IMR-90 (cell line): ENCODE results near the gene ZNF407. TPM values are rescaled to one million over a fixed set of nuclear protein-coding genes. Genes with fewer than 3 reads are reported as not detected.

ENCODE experiments used
- ATAC-seq: fragments of 200-7000 bp; cut with Tn5 transposase; 2 replicates; pipeline ENCODE4 v1.9.1; 2020; ENCODE audit warnings: low read depth, mild to moderate bottlenecking, moderate library complexity
- BruUV-seq: library from RNA; stranded (reverse); fragments of 400-500 nt; replicated peaks from 2 replicates; lab custom pipeline; 2021; lab: Mats Ljungman, UMichigan
- CTCF ChIA-PET: fragments of 300-600 bp; formaldehyde crosslinking; extraction: SDS; loops from one replicate; lab custom pipeline; 2021; ENCODE audit warnings: antibody characterized with exemption; lab: Yijun Ruan, JAX
- POLR2A ChIA-PET: fragments of 300-600 bp; sonication (Branson Sonifier 250); formaldehyde crosslinking; loops from one replicate; lab custom pipeline; 2022; ENCODE audit warnings: antibody characterized with exemption; ENCODE audit not compliant: unreplicated experiment; lab: Charles Lee
- DNase-seq: peaks from one replicate; pipeline ENCODE4 v3.0.0; 2013
- H2AFZ ChIP-seq: replicated peaks from 2 replicates; pipeline ENCODE3; 2013; ENCODE audit warnings: low read length, mild to moderate bottlenecking; ENCODE audit not compliant: poor library complexity
- H2AK5ac ChIP-seq: 2 replicates; pipeline ENCODE4 v1.6.1; 2013; ENCODE audit warnings: low read depth, low read length, inconsistent platforms
- H2AK9ac ChIP-seq: replicated peaks from 2 replicates; pipeline ENCODE3; 2013; ENCODE audit warnings: mild to moderate bottlenecking, low read depth, low read length, moderate library complexity; ENCODE audit not compliant: poor library complexity
- H2BK120ac ChIP-seq: 2 replicates; pipeline ENCODE4 v1.6.1; 2013; ENCODE audit warnings: low read depth, low read length, inconsistent platforms
- H2BK15ac ChIP-seq: 3 replicates; pipeline ENCODE4 v1.6.1; 2013; ENCODE audit warnings: low read depth, low read length, inconsistent platforms
- H2BK20ac ChIP-seq: 2 replicates; pipeline ENCODE4 v1.6.1; 2013; ENCODE audit warnings: low read depth, mild to moderate bottlenecking, inconsistent platforms, low read length, moderate library complexity
- H2BK5ac ChIP-seq: 2 replicates; pipeline ENCODE4 v1.6.1; 2013; ENCODE audit warnings: mild to moderate bottlenecking, low read depth, low read length, inconsistent platforms; ENCODE audit not compliant: poor library complexity, severe bottlenecking
- H3K14ac ChIP-seq: replicated peaks from 2 replicates; pipeline ENCODE4 v1.6.1; 2013; ENCODE audit warnings: low read depth, low read length, inconsistent platforms
- H3K18ac ChIP-seq: 2 replicates; pipeline ENCODE4 v1.6.1; 2013; ENCODE audit warnings: low read depth, low read length, control low read depth
- H3K23ac ChIP-seq: 2 replicates; pipeline ENCODE4 v1.6.1; 2013; ENCODE audit warnings: low read depth, low read length, inconsistent platforms
- H3K27ac ChIP-seq: 2 replicates; pipeline ENCODE4 v1.5.1; 2013; ENCODE audit warnings: mild to moderate bottlenecking, control low read depth, low read length; ENCODE audit not compliant: insufficient read depth
- H3K27me3 ChIP-seq: 2 replicates; pipeline ENCODE4 v1.6.1; 2013; ENCODE audit warnings: low read length; ENCODE audit not compliant: control insufficient read depth, insufficient read depth
- H3K36me3 ChIP-seq: 2 replicates; pipeline ENCODE4 v1.6.1; 2013; ENCODE audit warnings: low read length, mixed read lengths; ENCODE audit not compliant: control insufficient read depth, insufficient read depth
- H3K4ac ChIP-seq: 2 replicates; pipeline ENCODE4 v1.6.1; 2013; ENCODE audit warnings: low read depth, low read length, inconsistent platforms
- H3K4me1 ChIP-seq: 2 replicates; pipeline ENCODE4 v1.6.1; 2013; ENCODE audit warnings: low read length, mixed read lengths; ENCODE audit not compliant: control insufficient read depth, insufficient read depth
- H3K4me2 ChIP-seq: 2 replicates; pipeline ENCODE4 v1.6.1; 2013; ENCODE audit warnings: low read depth, mild to moderate bottlenecking, control low read depth, low read length, moderate library complexity
- H3K4me3 ChIP-seq: 2 replicates; pipeline ENCODE4 v1.5.1; 2013; ENCODE audit warnings: low read depth, mild to moderate bottlenecking, control low read depth, low read length, moderate library complexity; ENCODE audit not compliant: insufficient read depth
- H3K56ac ChIP-seq: 2 replicates; pipeline ENCODE4 v1.6.1; 2013; ENCODE audit warnings: low read length, inconsistent platforms; ENCODE audit not compliant: insufficient read depth; ENCODE audit errors: extremely low read depth
- H3K79me1 ChIP-seq, 2 experiments: 2 replicates each; pipeline ENCODE4 v1.6.1; 2013; ENCODE audit warnings: low read length in 2 of 2, inconsistent platforms in 1 of 2, low read depth in 1 of 2
- H3K9ac ChIP-seq: 2 replicates; pipeline ENCODE4 v1.6.1; 2013; ENCODE audit warnings: low read depth, low read length, control low read depth
- H3K9me1 ChIP-seq: 2 replicates; pipeline ENCODE4 v1.6.1; 2013; ENCODE audit warnings: low read length, inconsistent platforms; ENCODE audit not compliant: insufficient read depth
- H3K9me3 ChIP-seq: 2 replicates; pipeline ENCODE4 v1.6.1; 2013; ENCODE audit warnings: low read length; ENCODE audit not compliant: control insufficient read depth, insufficient read depth
- H4K20me1 ChIP-seq: 2 replicates; pipeline ENCODE4 v1.6.1; 2013; ENCODE audit warnings: low read length, inconsistent platforms; ENCODE audit not compliant: insufficient read depth
- H4K5ac ChIP-seq: 2 replicates; pipeline ENCODE4 v1.6.1; 2013; ENCODE audit warnings: mild to moderate bottlenecking, low read depth, low read length, control low read depth
- H4K8ac ChIP-seq, 2 experiments: 2 replicates each; pipeline ENCODE4 v1.6.1; 2013; ENCODE audit warnings: low read depth in 2 of 2, low read length in 2 of 2, control low read depth in 1 of 2, inconsistent platforms in 1 of 2
- H4K91ac ChIP-seq: 2 replicates; pipeline ENCODE4 v1.6.1; 2013; ENCODE audit warnings: low read depth, low read length, inconsistent platforms; ENCODE audit not compliant: insufficient read depth
- CHD1 ChIP-seq: IDR thresholded peaks from 2 replicates; pipeline ENCODE4 v1.6.1; 2012; ENCODE audit warnings: low read depth, low read length, improper control_type of control experiment
- MAFK ChIP-seq: IDR thresholded peaks from 2 replicates; pipeline ENCODE4 v1.6.1; 2012; ENCODE audit warnings: low read depth, low read length, improper control_type of control experiment
- MAZ ChIP-seq: IDR thresholded peaks from 2 replicates; pipeline ENCODE4 v1.6.1; 2012; ENCODE audit warnings: low read depth, mild to moderate bottlenecking, low read length, improper control_type of control experiment, moderate library complexity, borderline replicate concordance
- MXI1 ChIP-seq: IDR thresholded peaks from 2 replicates; pipeline ENCODE4 v1.6.1; 2012; ENCODE audit warnings: low read depth, mild to moderate bottlenecking, low read length, moderate library complexity, borderline replicate concordance
- RCOR1 ChIP-seq: IDR thresholded peaks from 2 replicates; pipeline ENCODE4 v1.6.1; 2012; ENCODE audit warnings: mild to moderate bottlenecking, low read length, improper control_type of control experiment; ENCODE audit not compliant: insufficient replicate concordance
- RFX5 ChIP-seq: IDR thresholded peaks from 2 replicates; pipeline ENCODE4 v1.8.0; 2012; ENCODE audit warnings: low read depth, mild to moderate bottlenecking, low read length, moderate library complexity
- SMC3 ChIP-seq: fragments of 150-350 bp; IDR thresholded peaks from 2 replicates; pipeline ENCODE4 v1.6.1; 2016; ENCODE audit warnings: low read depth, mild to moderate bottlenecking, antibody characterized with exemption, low read length, moderate library complexity
- WGBS, 2 experiments: methylation state at CpG; one replicate each; pipeline versions ENCODE4 v1.1.5 to v1.1.7; 2013; ENCODE audit warnings: missing lambda C conversion rate in 2 of 2; ENCODE audit not compliant: insufficient read length in 1 of 2; ENCODE audit errors: extremely low coverage in 2 of 2; 5-methylcytosine and 5-hydroxymethylcytosine counted together
- dilution Hi-C: fragments of 300-500 bp; cut with HindIII; formaldehyde crosslinking; loops from one replicate; pipeline ENCODE4 v1.14.3; 2018; ENCODE audit warnings: low sequenced_read_pairs; ENCODE audit not compliant: unreplicated experiment
- in situ Hi-C: fragments of 300-500 bp; cut with MboI; formaldehyde crosslinking; loops from 3 replicates; pipeline ENCODE4 v1.14.3; 2019; ENCODE audit warnings: low sequenced_read_pairs, inconsistent platforms, mixed read lengths
- intact Hi-C: fragments of 100-400 bp; cut with micrococcal nuclease; formaldehyde crosslinking; loops from 2 replicates; pipeline ENCODE4 v1.10.0; 2022
- polyA plus RNA-seq, 3 experiments: library from polyadenylated mRNA; depleted of rRNA; stranded (reverse); fragments of >200 nt; gene quantifications; 2 replicates each; pipeline ENCODE4 v1.2.3, GENCODE V29; 2012; ENCODE audit warnings: low replicate concordance in 1 of 3
- total RNA-seq: library from RNA; depleted of rRNA; stranded (reverse); fragments of >200 nt; gene quantifications from 2 replicates; pipeline ENCODE4 v1.2.3, GENCODE V29; 2012
- TF ChIP-seq, protein P1 (sequence below): fragments of 150-350 bp; IDR thresholded peaks from 2 replicates; pipeline ENCODE4 v1.6.1; 2016; ENCODE audit warnings: low read depth, mild to moderate bottlenecking, low read length, moderate library complexity, borderline replicate concordance

ZNF407 gene
- total and polyA plus RNA-seq, 2 of the 4 experiments (the other 2 are of a cell fraction) = 3.1 to 20.1 TPM

DNA sequence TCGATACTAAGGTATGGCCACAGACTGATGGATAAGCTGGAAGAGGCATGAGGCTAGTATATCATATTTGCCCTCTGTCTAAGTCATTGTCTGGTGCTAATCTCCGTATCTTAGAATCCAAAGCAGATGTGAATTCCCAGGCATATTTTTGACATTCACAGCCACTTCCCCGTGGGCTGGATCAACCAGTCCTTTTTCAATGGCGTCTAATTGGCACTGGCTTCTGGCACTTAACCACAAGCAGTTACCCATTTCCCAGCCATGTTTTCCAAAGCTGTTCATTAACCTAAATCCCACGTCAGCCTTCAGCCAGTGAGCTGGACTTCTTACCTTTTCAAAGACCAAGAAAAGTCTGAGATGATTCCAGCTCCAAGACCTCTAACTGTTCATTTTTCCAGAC, 20.7 kb upstream of the ZNF407 start:
- CTCF ChIA-PET = no interaction called here
- WGBS, 2 experiments = 49% methylated on average over 4 of the region's 5 CpGs; no CpG with 5 or more reads in 1 of the 2 experiments
- in situ Hi-C loops = no loop called here

More for the DNA sequence above, 20.7 kb upstream of the ZNF407 start:
- Histone ChIP-seq H3K23ac (no peak overlapping the region), H3K27ac (no peak overlapping the region), H3K56ac (no peak overlapping the region), H3K79me1 (no peaks in the 10 kb centered on the region), H3K9me1 (no peaks in the 10 kb centered on the region), H2AK5ac (no peak overlapping the region), H3K4me1 (no peaks in the 10 kb centered on the region), H3K27me3 (peaks cover 19% of the 10 kb centered on the region), H3K4me2 (no peak overlapping the region), H3K9me3 (no peaks in the 10 kb centered on the region), H2AFZ (no peak overlapping the region), H3K4ac (no peak overlapping the region), H4K20me1 (no peaks in the 10 kb centered on the region), H2BK120ac (no peak overlapping the region), H2BK20ac (no peak overlapping the region), H3K36me3 (no peaks in the 10 kb centered on the region), H4K5ac (no peak overlapping the region), H2BK5ac (no peak overlapping the region), H2BK15ac (no peak overlapping the region), H4K91ac (no peak overlapping the region), H4K8ac (no peak overlapping the region), H3K18ac (no peak overlapping the region), H2AK9ac (no peak overlapping the region), H3K9ac (no peak overlapping the region), H3K4me3 (no peak overlapping the region), H3K14ac (no peak overlapping the region)
- dilution Hi-C loops (no loop called here), intact Hi-C loops (no loop called here)
- no TSS peak for BruUV-seq
- POLR2A ChIA-PET = no interaction called here
- TF ChIP-seq RCOR1 (no peak), CHD1 (no peak), SMC3 (no peak), MAZ (no peak), MXI1 (no peak), MAFK (no peak), RFX5 (no peak)
- TF ChIP-seq, protein P1, sequence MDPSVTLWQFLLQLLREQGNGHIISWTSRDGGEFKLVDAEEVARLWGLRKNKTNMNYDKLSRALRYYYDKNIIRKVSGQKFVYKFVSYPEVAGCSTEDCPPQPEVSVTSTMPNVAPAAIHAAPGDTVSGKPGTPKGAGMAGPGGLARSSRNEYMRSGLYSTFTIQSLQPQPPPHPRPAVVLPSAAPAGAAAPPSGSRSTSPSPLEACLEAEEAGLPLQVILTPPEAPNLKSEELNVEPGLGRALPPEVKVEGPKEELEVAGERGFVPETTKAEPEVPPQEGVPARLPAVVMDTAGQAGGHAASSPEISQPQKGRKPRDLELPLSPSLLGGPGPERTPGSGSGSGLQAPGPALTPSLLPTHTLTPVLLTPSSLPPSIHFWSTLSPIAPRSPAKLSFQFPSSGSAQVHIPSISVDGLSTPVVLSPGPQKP = no peak
- DNase-seq (no peak), ATAC-seq (no peak)
